Measurements from ENCODE around the gene RBBP8.
"Not testable (repeated sequence)": the region's sequence is repeated elsewhere in the genome, so short reads cannot be mapped to it uniquely, and the experiment has no call there.

The RBBP8 gene

DNA sequence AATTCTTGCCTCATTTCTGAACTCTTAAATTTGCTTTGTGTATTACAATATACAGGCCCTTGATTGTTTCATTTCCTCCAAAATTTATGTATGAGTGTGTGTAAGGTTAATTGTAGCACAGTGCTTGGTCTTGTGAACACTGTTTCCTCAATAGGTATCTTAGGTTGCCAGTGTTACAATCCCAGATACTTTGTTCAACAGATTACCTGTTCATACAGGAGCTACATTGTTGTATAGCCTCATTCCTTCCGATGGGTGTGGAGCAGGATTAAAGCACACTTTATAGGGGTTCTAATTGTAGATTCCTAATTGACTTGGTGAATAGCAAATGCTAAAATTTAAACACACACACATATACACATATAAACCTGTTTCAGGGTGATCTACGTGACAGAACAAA lies 10.7 kb downstream of the RBBP8 start:
- no peak for DNase-seq (ENCODE audit: low spot score)

DNA sequence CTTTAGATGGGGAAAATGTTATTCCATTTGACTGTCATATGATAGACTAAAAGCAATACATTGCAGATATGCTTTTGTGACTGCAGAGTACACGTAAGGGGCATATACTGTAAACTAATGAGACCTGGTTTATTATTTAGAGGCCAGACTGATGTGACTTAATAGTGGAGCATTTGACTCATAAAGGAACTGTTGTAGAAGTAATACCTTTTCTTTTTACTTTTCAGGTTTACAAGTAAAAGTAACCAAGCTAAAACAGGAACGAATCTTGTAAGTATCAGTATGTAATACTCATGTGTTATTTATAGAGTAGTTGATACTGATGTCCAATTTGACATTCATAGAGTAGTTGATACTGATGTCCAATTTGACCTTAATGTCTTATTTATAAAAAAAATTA lies 13.1 kb downstream of the RBBP8 start:
- no peak for DNase-seq (ENCODE audit: low spot score)

DNA sequence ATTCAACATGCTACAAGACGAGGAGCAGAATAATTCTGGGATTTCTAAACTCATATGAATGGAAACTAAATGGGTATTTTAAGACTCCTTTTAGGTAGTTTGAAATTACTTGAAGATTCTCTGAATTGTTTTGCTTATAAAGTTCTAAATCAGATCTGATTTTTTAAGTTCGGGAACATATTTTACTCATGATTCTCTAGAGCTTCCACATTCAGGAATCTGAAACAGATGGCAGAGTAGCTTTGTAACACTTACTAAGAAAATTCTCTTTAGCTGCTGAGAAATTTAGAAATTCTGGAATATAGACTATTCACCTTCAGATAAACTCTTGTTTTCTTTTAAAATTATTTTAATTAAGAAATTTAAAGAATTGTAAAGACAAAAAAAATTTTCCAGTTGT lies 13.7 kb downstream of the RBBP8 start:
- no peak for DNase-seq (ENCODE audit: low spot score)

DNA sequence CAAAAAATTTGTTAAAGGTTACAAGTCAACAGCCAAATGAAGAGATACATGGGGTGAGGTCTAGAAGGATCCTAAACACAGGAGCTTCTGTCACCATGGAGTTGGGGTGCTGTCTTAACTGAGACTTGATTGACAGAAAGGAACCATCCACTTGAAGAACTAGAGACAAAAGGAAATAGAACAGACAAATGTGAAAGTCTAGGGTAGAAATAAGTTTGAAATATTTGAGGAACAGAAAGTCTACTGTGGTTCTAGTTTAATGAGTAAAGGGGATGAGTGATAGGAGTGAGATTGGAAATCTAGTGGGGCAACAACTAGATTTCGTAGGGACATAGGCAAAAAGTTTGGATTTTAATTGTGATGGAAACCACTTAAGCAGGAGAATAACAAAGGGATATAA lies 18.7 kb downstream of the RBBP8 start:
- DNase-seq (ENCODE audit: low spot score) = no peak

GRCh38 chr18:22952525-22952924 lies 19.4 kb downstream of the RBBP8 start:
- DNase-seq (ENCODE audit: low spot score) = no peak

DNA sequence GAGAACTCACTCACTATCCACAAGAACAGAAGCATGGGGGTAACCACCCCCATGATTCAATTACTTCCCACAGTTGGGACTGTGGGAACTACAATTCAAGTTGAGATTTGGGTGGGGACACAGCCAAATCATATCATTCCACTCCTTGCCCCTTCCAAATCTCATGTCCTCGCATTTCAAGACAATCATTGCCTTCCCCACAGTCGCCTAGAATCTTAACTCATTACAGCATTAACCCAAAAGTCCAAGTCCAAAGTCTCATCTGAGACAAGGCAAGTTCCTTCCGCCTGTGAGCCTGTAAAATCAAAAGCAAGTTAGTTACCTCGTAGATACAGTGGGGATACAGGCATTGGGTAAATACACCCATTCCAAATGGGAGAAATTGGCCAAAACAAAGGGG lies 20.9 kb downstream of the RBBP8 start:
- not testable (repeated sequence) for DNase-seq (ENCODE audit: low spot score)

DNA sequence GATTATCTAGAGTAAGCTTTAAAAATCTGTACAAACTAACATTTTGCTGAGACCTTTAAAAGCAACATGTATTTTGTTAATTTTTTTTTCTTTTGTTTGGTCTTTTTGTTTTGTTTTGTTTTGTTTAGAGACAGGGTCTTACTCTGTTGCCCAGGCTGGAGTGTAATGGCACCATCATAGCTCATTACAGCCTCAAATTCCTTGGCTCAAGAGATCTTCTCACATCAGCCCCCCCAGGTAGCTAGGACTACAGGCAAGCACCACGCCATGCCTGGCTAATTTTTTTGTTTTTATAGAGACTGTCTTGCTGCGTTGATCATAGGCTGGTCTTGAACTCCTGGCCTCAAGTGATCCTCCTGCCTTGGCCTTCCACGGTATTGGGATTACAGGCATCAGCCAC lies 23.1 kb downstream of the RBBP8 start:
- DNase-seq (ENCODE audit: low spot score) = no peak

DNA sequence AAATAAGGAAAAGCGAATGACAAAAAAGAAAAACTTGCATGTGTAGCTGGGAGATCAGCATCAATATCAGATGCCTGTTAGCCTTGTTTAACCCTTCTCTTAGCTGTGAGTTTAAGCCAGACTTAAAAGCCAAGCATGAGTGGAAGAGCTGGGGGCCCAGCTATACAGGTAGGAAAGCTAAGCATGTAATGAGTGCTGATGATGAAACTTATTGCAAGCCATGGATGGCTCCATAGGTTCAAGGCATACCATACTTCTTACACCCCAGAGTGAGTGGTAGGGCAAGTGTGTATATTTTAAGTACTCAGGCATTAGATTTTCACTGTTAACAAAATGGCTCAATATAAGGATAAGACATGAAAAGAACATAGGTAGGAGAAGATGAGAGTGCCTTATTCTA lies 28.0 kb downstream of the RBBP8 start:
- DNase-seq (ENCODE audit: low spot score) = no peak

GRCh38 chr18:22962004-22962403 lies 28.9 kb downstream of the RBBP8 start:
- DNase-seq (ENCODE audit: low spot score) = no peak

DNA sequence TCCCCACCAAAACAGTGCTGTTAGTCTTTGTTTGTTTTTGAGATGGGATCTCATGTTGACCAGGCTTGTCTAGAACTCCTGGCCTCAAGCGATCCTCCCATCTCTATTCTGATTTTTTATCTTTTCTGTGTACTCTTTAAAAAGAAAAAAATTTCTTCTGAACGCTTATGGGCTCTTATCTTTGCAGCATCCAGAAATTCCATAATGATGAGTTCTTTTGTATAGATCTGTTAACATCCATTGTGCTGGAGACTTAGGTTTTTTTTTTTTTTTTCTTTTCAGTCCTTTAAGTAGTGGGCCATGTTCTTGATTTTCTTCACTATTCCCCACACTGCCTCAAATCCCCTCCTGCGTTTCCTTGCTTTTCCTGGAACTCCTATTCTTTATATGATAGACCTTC lies 31.0 kb downstream of the RBBP8 start:
- DNase-seq (ENCODE audit: low spot score) = no peak

DNA sequence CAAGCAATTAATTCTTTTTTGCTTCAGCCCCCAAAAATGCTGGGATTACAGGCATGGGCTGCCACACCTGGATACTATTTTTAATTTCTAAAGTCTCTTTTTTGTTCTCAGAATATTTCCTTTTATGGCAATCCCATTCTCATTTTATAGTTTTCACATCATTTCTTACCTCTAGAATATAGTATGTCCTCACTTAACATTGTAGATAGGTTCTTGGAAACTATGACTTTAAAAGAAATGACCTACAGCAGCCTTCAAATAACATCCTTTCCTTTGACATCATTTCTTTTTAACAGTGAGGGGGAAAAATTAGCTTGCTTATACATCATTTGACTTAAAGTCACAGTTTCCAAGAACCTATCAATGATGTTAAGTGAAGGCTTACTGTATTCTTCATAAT lies 31.6 kb downstream of the RBBP8 start:
- DNase-seq (ENCODE audit: low spot score) = no peak

GRCh38 chr18:22971038-22971437 lies 37.9 kb downstream of the RBBP8 start:
- no peak for DNase-seq (ENCODE audit: low spot score)

GRCh38 chr18:22974001-22974400 lies 40.9 kb downstream of the RBBP8 start:
- DNase-seq (ENCODE audit: low spot score) = no peak

GRCh38 chr18:22974707-22975106 lies 41.6 kb downstream of the RBBP8 start:
- DNase-seq (ENCODE audit: low spot score) = no peak

- DNase-seq (ENCODE audit: low spot score) = no peak
Measured at GRCh38 chr18:22975508-22975907, 42.4 kb downstream of the RBBP8 start.

- DNase-seq (ENCODE audit: low spot score) = peak; percentile 32
Measured at GRCh38 chr18:22977847-22978701, 44.9 kb downstream of the RBBP8 start.

GRCh38 chr18:22980394-22980793 lies 47.3 kb downstream of the RBBP8 start:
- DNase-seq (ENCODE audit: low spot score) = no peak

- no peak for DNase-seq (ENCODE audit: low spot score)
Measured at GRCh38 chr18:22981274-22982133, 48.4 kb downstream of the RBBP8 start.

DNA sequence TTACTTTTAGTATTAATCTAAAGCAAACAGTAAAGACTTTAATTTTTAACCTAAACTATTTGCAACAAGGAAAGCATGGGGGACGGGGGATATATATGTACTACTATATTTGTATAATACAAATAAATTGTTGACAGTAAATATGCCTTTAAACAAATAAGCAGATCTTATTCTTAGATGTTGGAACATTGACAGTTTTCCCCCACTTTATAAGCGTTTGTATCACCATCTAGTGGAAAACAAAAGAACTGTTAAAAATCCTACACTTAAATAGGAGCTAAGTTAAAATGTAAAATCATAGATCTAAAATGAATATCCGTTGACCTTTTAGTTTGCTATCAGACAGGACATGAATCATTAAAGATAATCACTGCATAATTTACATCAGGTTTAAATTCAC lies 50.0 kb downstream of the RBBP8 start:
- DNase-seq (ENCODE audit: low spot score) = peak; percentile 14

DNA sequence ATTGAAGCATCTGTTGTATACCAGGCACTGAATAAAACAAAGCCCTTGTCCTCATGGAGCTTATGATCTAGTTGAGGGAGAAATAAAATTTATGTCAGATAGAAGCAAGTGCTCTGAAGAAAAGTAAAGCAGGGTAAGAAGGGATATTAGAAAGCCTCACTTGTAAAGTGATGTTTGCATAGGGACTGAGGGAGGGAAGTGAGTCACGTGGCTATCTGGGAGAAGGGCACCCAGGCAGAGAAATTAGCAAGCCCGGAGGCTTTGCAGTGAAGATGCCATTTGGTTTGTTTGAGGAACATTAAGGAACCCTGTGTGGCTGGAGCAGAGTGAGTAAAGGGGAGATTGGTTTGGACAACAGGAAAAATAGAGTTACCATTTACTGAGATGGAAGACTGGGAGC lies 52.1 kb downstream of the RBBP8 start:
- no peak for DNase-seq (ENCODE audit: low spot score)

- no peak for DNase-seq (ENCODE audit: low spot score)
Measured at GRCh38 chr18:22987547-22988189, 54.5 kb downstream of the RBBP8 start.

- DNase-seq (ENCODE audit: low spot score) = no peak
Measured at GRCh38 chr18:22988208-22988607, 55.1 kb downstream of the RBBP8 start.

GRCh38 chr18:22998344-22998743 lies 65.2 kb downstream of the RBBP8 start:
- no peak for DNase-seq (ENCODE audit: low spot score)
